Measurements from ENCODE around the gene SLC24A4.
A peak's percentile ranks its signal among the peaks of the same experiment; 100 is the strongest.

Gene SLC24A4

DNA sequence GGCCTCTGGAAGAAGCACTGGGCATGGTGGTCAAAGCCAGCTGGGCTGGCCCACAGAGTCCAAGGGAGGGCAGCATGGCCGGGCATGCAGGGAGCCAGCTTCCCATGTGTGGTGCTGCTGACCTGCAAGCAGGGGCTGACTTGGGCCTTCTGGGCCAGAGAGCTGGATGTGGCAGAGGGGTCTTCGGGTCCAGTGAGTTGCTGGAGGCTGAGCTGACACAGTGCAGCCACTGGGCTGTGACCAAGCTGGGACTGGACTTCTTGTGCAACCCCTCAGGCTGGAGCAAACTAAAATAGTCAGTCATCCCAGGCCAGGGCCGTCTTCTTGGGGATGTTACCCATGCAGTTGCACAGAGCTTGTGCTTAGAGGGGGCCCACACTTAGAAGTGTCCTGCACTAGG is 183.3 kb downstream of the SLC24A4 start:
- Histone ChIP-seq H3K79me2 (ENCODE audit: insufficient read depth, low read length) (no peaks in the 10 kb centered on the region), H3K4me1 (ENCODE audit: insufficient read depth, low read length, poor library complexity, severe bottlenecking) (no peaks in the 10 kb centered on the region), H3K4me2 (ENCODE audit: low read depth, low read length, poor library complexity, severe bottlenecking) (no peak overlapping the region), H3K27me3 (ENCODE audit: insufficient read depth, low read length, poor library complexity, severe bottlenecking) (no peaks in the 10 kb centered on the region), H3K9ac (ENCODE audit: low read depth, low read length, poor library complexity, severe bottlenecking) (no peak overlapping the region), H4K20me1 (ENCODE audit: insufficient read depth, low read length, poor library complexity, severe bottlenecking) (no peaks in the 10 kb centered on the region), H3K36me3 (ENCODE audit: insufficient read depth, low read length) (no peaks in the 10 kb centered on the region), H3K9me2 (replicated peaks; ENCODE audit: low read depth, low read length) (no peaks in the 10 kb centered on the region), H3K4me3 (ENCODE audit: low read length, poor library complexity, severe bottlenecking) (no peak overlapping the region), H3K9me3 (ENCODE audit: insufficient read depth, low read depth, low read length) (no peaks in the 10 kb centered on the region), H2AFZ (ENCODE audit: low read length) (no peak overlapping the region), H3F3A (ENCODE audit: low read depth) (no peaks in the 10 kb centered on the region)
- TF ChIP-seq EZH2phosphoT487 (IDR thresholded peaks at IDR 0.05; ENCODE audit: borderline replicate concordance) = no peak
- TF ChIP-seq, protein P1, sequence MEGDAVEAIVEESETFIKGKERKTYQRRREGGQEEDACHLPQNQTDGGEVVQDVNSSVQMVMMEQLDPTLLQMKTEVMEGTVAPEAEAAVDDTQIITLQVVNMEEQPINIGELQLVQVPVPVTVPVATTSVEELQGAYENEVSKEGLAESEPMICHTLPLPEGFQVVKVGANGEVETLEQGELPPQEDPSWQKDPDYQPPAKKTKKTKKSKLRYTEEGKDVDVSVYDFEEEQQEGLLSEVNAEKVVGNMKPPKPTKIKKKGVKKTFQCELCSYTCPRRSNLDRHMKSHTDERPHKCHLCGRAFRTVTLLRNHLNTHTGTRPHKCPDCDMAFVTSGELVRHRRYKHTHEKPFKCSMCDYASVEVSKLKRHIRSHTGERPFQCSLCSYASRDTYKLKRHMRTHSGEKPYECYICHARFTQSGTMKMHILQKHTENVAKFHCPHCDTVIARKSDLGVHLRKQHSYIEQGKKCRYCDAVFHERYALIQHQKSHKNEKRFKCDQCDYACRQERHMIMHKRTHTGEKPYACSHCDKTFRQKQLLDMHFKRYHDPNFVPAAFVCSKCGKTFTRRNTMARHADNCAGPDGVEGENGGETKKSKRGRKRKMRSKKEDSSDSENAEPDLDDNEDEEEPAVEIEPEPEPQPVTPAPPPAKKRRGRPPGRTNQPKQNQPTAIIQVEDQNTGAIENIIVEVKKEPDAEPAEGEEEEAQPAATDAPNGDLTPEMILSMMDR (conservative IDR thresholded peaks at IDR 0.05; ENCODE audit: low read length) = no peak

DNA sequence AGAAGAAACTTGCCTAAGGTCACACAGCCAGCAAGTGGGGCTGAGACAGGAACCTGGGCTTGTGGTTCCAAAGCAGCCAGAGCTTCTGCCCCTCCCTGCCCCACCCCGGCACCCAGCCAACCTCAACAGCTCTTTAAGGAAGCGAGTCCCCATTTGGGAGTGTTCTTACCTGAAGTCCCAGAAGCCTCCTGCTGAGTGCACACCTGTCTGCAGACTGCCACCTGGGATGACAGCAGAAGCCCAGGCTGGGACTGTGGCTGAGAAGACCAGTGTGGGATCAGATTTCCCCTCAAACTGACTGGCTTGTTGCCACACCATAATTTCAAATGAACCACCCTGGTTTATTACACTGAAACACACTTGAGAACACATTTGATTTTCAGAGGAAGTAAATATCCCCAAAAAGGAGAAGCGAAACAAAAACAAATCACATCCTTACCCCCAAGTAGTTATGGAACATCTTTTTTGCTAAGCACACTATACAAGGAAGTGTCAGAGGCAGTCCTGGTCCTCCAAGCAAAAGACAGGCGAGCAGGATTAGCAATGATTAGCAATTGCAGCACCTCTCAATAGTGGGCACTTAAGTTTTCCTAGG is 184.3 kb downstream of the SLC24A4 start:
- no peaks in the 10 kb centered on the region for H3K27me3 ChIP-seq (ENCODE audit: insufficient read depth, low read length, poor library complexity, severe bottlenecking)
- peaks cover 1% of the 10 kb centered on the region for H3K4me1 ChIP-seq (ENCODE audit: insufficient read depth, low read length, poor library complexity, severe bottlenecking)
- no peaks in the 10 kb centered on the region for H3K36me3 ChIP-seq (ENCODE audit: insufficient read depth, low read length)
- H3K9me3 ChIP-seq (ENCODE audit: insufficient read depth, low read depth, low read length) = no peaks in the 10 kb centered on the region
- H2AFZ ChIP-seq (ENCODE audit: low read length) = no peak overlapping the region
- no peak overlapping the region for H3K4me3 ChIP-seq (ENCODE audit: low read length, poor library complexity, severe bottlenecking)
- no peaks in the 10 kb centered on the region for H3K9me2 ChIP-seq (replicated peaks; ENCODE audit: low read depth, low read length)
- peaks cover 1% of the 10 kb centered on the region; the same call in 1 of the 2 replicates for H3K79me2 ChIP-seq (ENCODE audit: insufficient read depth, low read length)
- H3K9ac ChIP-seq (ENCODE audit: low read depth, low read length, poor library complexity, severe bottlenecking) = no peak overlapping the region
- H4K20me1 ChIP-seq (ENCODE audit: insufficient read depth, low read length, poor library complexity, severe bottlenecking) = no peaks in the 10 kb centered on the region
- H3K4me2 ChIP-seq (ENCODE audit: low read depth, low read length, poor library complexity, severe bottlenecking) = no peak overlapping the region
- TF ChIP-seq, protein P1 (conservative IDR thresholded peaks at IDR 0.05; ENCODE audit: low read length) = no peak
- TF ChIP-seq EZH2phosphoT487 (IDR thresholded peaks at IDR 0.05; ENCODE audit: borderline replicate concordance) = no peak
- H3F3A ChIP-seq (ENCODE audit: low read depth) = no peaks in the 10 kb centered on the region

DNA sequence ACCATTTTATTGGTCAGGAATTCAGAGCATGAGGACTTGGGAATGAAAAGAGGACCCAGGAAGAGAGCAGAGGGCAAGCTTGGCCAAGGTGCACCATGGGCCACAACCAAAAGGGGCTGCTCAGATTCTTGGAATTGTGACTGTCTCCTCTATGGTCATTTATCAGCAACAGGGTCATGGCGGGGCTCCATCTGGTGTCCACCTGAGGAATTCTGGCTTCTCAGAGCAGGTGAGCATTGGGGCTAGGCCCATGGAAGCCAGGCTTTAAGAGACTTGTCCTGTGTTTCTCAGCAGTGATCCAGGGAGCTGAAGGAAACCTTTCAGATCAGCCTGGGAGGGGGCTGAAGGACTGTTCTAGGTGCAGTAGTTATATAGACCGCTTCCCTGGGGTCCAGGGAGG is 188.0 kb downstream of the SLC24A4 start:
- H3K27me3 ChIP-seq (ENCODE audit: insufficient read depth, low read length, poor library complexity, severe bottlenecking) = peaks cover 7% of the 10 kb centered on the region
- H3K4me2 ChIP-seq (ENCODE audit: low read depth, low read length, poor library complexity, severe bottlenecking) = no peak overlapping the region

More for the DNA sequence above, 188.0 kb downstream of the SLC24A4 start:
- Histone ChIP-seq H3K9me2 (replicated peaks; ENCODE audit: low read depth, low read length) (no peaks in the 10 kb centered on the region), H3K4me3 (ENCODE audit: low read length, poor library complexity, severe bottlenecking) (no peak overlapping the region), H3K4me1 (ENCODE audit: insufficient read depth, low read length, poor library complexity, severe bottlenecking) (peaks cover 28% of the 10 kb centered on the region), H3K9me3 (ENCODE audit: insufficient read depth, low read depth, low read length) (no peaks in the 10 kb centered on the region), H3K79me2 (ENCODE audit: insufficient read depth, low read length) (peaks cover 38% of the 10 kb centered on the region), H2AFZ (ENCODE audit: low read length) (no peak overlapping the region), H4K20me1 (ENCODE audit: insufficient read depth, low read length, poor library complexity, severe bottlenecking) (no peaks in the 10 kb centered on the region), H3K36me3 (ENCODE audit: insufficient read depth, low read length) (no peaks in the 10 kb centered on the region), H3F3A (ENCODE audit: low read depth) (no peaks in the 10 kb centered on the region), H3K9ac (ENCODE audit: low read depth, low read length, poor library complexity, severe bottlenecking) (no peak overlapping the region)
- TF ChIP-seq EZH2phosphoT487 (IDR thresholded peaks at IDR 0.05; ENCODE audit: borderline replicate concordance) = no peak
- TF ChIP-seq, protein P1 (conservative IDR thresholded peaks at IDR 0.05; ENCODE audit: low read length) = peak; percentile 47
